NCI-H510A (cell line): ENCODE results near the gene APBB3.
"Not testable (repeated sequence)": the region's sequence is repeated elsewhere in the genome, so short reads cannot be mapped to it uniquely, and the experiment has no call there.

ENCODE experiments used
- DNase-seq: peaks from one replicate; lab custom pipeline; 2025; lab: John Stamatoyannopoulos, UW

APBB3 gene

DNA sequence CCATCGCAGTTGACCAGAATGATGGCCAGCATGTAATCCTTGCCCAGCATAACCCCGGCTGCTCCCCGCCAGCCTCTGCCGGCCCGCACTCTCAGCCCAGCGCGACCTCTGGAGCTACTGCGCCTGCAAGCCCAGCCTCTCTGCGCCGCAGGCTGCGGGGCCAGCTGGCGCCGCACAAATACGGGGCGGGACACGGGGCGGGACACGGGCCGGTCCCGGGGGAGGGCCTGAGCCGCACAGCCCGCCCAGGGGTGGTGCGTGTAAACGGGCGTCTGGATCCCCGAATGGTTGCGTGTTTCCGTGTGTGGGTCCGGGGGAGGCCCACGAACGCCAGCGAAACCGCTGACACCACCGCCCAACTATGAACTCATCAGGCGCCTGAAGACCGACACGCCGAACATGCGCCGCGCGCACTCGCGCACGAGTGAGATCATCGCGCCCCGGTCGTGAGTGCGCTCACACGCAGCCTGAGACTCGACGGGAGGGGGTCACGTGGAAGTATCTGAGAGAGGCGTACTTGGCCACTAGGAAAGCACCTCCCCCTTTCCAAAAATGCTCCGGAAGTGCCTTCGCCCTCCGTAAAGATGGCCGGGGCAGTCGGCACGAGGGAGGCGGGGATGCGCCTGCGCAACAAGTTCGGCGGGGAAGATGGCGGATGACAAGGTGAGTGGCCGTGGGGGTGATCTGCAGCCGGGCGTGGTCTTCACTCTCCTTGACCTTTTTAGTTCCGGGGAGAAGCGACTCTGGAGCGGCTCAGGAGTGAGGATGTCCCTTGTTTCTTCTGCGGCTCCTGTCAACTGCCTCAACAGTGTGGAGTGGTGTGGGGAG is at the start of gene APBB3, which contains the start of gene SLC35A4:
Gene APBB3 (minus strand): TSS at position 403 of the 828 bp plus-strand sequence. CDS start 353 bp downstream, at position 50.
Gene SLC35A4 (plus strand): TSS at position 633 of the 828 bp plus-strand sequence. CDS start 2,342 bp downstream, outside the sequence.
- DNase-seq: peak; percentile 74

GRCh38 chr5:140611020-140611521 is 46.7 kb upstream of the APBB3 start:
- DNase-seq: no peak

DNA sequence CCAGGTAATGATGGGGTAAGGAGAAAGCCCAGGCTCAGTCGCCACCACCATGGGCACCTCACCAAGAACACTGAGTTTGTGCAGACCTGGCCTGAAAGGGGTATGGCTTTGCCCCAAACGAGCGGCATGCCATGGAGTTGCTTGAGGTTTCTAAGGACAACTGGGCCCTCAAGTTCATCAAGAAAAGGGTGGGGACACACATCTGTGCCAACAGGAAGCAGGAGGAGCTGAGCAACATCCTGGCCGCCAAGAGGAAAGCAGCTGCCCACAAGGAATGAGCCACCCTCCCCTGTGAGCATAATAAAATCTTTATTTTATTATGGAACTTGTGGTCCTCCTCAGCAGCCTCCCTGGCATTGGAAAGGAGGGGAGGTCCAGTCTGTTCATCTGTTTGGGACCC is 44.7 kb upstream of the APBB3 start:
- DNase-seq: no peak

DNA sequence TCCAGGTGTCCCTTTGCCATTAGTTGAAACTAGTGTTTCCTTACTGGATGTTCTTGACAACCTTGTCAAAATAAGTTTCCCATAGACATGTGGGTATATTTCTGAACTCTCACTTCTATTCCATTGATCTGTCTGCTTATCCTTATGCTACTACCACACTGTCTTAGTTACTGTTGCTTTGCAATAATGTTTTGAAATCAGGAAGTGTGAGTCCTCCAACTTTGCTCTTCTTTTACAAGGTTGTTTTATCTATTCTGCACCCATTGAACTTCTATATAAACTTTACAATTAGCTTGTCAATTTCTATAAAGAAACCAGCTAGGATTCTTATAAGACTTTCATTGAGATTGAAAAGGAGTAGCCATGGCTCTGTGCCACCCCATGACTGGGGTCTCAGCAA is 44.3 kb upstream of the APBB3 start:
- DNase-seq: no peak

- DNase-seq: no peak
Observed at GRCh38 chr5:140607031-140607430, 42.6 kb upstream of the APBB3 start.

DNA sequence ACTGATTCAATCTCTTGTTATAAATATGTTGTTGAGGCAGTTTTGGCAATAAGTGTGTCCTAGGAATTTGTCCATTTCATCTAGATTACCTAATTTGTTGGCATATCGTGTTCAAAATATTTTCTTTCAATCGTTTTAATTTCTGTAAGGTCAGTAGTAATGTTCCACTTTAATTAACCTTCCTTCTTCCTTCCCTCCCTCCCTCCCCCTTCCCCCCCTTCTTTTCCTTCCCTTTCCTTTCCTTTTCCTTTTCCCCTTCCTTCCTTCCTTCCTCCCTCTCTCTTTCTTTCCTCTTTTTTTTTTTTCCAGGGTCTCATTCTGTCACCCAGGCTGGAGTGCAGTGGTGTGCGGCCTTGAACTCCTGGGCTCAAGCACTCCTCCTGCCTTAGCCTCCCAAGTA is 41.5 kb upstream of the APBB3 start:
- DNase-seq: no peak

DNA sequence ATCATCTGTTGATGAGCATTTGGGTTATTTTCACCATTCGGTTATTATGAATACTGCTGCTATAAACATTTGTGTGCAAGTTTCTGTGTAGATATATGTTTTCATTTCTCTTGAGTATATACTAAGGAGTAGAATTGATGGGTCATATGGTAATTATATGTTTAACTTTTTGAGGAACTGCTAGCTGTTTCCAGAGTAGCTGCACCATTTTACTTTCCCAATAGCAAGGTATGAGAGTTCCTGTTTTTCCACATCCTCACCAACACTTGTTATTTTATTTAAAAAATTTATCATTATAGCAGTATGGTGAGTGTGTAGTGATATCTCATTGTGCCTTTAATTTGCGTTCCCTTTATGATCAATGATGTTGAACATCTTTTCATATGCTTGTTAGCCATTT is 39.3 kb upstream of the APBB3 start:
- DNase-seq: no peak

DNA sequence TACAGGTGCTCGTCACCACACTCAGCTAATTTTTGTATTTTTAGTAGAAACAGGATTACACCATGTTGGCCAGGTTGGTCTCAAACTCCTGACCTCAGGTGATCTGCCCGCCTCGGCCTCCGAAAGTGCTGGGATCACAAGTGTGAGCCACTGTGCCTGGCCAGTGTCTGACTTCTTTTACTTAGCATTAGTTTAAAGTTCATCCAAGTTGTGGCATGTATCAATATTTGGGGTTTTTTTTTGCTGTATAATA is 39.0 kb upstream of the APBB3 start:
- DNase-seq: not testable (repeated sequence)

GRCh38 chr5:140602147-140602546 is 37.7 kb upstream of the APBB3 start:
- no peak for DNase-seq

- DNase-seq: no peak
Observed at GRCh38 chr5:140600096-140600495, 35.7 kb upstream of the APBB3 start.

DNA sequence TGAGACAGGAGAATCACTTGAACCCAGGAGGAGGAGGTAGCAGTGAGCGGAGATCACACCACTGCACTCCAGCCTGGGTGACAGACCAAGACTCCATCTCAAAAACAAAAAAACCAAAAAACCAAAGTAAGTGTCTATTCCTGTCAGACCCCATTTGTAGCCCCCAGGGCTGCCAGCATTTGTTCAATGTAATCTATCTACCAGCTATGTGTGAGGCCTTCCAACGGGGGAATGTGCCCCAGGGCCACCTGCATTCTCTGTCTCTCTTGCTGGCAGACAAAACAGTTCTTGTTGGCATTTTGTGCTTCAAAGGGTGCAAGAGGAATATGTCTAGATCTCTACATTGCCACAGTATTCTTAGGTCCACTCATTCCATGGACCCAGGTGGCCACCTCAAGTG is 34.4 kb upstream of the APBB3 start:
- DNase-seq: no peak

DNA sequence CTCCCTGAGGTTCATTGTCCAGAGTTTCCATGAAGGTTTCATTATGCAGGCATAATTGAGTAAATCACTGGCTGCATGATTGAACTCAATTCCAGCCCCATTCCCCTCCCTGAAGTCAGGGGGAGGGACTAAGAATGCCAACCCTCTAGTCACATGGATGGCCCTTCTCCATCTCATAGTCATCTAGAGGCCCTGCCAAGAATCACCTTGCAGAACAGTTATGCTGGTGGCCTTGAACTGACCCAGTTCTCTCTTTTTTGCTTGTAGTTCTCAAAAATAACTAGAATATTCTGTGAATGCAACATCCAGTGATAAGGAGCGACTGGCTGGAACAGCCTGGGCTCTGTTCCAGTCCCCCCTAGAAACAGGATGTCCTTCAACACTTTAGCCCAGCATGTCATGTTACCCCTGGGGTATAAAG is 31.9 kb upstream of the APBB3 start:
- DNase-seq: no peak

DNA sequence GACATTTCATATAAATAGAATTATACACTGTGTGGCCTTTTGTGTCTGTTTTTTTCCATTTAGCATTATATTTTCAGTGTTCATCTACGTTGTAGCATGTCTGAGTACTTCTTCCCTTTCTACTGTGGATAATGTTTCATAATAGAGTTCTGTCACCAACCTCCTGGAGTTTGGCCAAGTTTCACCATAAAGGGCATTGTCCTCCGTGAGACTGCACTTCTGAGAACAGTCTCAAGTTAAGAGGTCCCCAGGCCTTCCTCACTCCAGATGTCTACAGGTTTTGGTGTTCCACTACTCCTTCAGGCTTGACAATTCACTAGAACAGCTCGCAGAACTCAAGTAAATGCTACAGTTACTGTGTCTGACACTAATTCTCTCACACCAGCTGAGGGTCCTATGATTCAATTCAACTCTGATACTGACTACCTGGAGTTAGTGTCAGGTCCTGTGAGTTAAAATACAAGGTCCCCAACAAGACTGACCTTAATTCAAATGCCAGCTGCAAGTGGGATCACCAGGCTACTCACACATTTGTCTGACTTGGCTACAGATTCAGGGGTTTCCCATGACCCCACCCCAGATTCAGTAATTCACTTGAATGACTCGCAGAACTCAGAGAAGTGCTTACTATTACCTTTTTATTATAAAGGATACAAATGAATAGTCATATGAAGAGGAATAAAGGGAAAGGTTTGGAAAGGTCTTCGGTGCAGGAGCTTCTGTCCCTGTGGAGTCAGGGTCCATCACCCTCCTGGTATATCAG is 31.3 kb upstream of the APBB3 start:
- no peak for DNase-seq

GRCh38 chr5:140594169-140594568 is 29.8 kb upstream of the APBB3 start:
- no peak for DNase-seq

GRCh38 chr5:140593070-140593469 is 28.7 kb upstream of the APBB3 start:
- not testable (repeated sequence) for DNase-seq

DNA sequence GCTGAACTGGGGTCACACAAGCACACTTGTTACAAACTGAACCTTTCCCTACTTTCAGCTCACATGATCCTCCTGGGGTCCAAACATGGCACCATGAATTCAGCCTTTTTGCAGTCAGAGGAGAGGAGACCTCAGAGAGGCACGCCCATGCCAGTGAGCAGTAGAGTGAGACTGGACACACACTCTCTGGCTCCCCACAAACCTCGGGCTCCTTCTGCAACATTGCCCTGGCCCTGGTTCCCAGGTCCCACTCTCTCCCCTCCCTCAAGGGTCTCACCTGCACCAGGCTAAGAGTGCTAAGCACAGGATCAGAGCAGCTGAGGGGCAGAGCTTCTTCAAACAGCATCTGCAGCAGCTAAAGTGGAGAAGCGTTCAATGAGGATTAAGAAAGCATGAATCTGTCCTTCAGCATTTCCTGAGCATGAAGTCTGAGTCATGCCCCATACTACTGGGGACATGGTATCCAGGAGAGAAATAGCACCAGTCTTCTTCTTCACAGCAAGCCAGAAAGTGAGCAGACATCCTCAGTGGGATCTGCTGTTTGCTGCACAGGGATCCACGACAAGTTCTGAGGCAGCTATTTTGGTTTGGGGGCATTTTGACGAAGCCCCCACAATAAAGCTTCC is 27.5 kb upstream of the APBB3 start:
- no peak for DNase-seq

GRCh38 chr5:140590861-140591260 is 26.5 kb upstream of the APBB3 start:
- no peak for DNase-seq

DNA sequence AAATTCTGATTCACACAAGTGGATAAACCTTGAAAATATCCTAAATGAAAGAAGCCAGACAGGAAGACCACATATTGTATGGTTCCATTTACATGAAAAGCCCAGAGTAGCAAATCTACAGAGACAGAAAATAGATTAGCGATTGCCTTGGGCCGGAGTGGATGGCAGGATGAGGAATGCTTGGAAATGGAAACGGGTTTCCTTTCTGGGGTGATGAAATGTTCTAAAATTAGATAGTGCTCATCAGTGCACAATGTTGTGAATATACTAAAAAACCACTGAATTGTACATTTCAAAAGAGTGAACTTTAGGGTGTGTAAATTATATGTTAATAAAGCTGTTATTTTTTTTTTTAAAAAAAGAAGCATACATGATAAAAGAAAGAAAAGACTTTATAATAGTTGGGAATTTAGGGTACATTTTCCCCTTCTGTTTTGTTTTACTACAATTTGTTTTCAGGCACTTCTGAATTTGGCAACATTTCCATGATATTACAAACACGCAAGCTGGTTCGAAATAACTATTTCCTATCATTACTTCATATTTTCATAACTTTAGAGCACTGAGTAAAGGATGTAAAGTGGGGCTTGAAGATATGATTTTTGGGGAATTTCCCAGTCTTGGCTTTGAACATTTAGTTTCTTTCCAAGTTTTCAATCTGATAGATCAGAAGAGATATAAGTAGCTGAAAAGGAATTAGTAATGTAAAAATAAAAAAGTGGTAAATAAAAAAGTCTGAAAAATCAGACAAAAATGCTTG is 24.1 kb upstream of the APBB3 start:
- no peak for DNase-seq

- no peak for DNase-seq
Observed at GRCh38 chr5:140587495-140587894, 23.1 kb upstream of the APBB3 start.

DNA sequence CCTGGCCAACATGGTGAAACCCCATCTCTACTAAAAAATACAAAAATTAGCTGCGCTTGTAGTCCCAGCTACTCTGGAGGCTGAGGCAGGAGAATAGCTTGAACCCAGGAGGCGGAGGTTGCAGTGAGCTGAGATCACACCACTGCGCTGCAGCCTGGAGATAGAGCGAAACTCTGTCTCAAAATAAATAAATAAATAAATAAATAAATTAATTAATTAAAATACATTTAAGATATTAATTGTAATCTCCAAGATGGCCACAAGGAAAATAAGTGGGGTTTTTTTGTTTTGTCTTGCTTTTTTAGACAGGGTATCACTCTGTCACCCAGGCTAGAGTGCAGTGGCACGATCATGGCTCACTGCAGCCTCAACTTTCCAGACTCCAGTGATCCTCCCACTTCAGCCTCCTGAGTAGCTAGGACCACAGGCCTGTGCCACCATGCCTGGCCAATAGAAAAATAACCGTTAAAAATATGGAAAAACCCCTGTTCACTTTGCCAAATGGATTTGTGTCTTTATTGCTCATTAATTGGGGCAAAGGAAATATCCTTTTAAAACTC is 14.9 kb upstream of the APBB3 start:
- DNase-seq: not testable (repeated sequence)

DNA sequence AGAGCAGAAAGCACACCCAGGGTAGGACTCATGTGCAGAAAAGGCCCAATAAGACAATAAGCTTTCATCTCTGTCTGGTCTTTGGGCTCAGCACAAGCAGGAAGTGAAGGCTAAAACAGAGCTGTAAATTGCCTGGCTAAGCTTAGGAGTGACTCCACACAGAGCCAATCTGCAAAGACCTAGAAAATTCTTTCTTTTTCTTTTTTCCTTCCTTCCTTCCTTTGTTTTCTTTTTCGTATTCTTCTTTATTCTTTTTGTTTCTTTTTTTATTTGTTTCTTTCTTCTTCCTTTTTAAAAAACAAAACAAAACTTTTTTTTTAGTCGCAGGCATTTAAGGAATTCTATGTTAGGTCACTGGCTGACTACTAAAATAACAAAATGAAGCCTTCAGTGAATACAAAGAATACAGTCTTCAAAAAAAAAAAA is 12.4 kb upstream of the APBB3 start:
- DNase-seq: no peak

- no peak for DNase-seq
Observed at GRCh38 chr5:140575309-140575708, 10.9 kb upstream of the APBB3 start.
